ENCODE data around the gene LTBR.

LTBR gene

DNA sequence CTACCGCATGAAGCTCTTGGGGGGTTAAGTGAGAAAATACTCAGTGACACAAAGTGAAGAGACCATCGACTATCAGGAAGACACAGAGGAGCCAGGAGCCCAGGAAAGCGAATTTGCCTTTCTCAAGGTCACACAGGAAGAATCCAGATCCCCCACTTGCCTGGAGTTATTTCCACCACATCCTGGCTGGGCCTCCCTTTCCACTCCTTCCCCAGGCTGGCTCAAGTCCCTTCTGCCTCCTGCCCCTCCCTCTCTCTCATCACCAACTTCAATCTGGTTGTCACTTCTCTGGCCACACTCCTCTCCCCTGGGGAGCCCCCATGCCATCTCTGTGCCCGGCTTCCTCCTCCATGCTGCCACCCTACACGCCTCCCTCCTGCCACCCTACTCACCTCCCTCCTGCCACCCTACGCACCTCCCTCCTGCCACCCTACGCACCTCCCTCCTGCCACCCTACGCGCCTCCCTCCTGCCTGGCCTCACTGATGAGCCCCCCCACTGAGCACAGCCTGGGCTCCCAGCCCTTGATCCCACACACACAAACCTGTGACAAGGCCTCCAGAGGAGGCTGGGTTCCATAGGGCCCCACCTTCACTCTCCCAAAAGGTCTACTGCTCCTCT is 14.9 kb upstream of the LTBR start:
- no peak for DNase-seq

DNA sequence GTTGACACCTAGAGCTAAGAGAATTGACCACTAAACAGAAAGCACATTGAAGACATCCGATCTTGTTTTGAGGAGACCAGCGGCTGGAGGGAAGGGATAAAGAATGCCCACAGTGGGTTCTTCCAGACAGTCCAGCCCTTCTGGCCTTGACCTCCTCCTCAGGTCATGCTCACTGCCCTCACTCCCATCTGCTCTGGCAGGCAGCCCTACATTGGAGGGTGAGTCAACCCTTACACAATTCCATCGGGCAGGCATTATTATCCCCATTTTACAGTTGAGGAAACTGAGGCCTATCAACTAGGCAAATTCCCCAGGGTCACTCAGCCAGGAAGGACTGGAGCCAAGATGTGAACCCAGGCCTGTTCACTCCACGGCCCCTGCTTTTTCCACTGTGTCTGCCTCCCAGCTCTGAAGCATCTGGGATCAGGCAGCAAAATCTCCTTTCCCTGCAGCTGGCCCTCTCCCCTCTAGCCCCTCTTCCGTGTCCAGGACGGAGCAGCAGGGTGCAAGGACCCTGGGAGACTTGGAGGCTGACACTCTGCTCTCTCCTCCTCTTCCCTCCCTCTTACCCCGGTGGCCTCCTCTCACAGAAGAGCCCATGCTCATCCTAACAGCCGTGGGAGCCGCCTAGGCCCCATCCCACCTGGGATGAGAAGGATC is 13.9 kb upstream of the LTBR start:
- DNase-seq, result no peak

DNA sequence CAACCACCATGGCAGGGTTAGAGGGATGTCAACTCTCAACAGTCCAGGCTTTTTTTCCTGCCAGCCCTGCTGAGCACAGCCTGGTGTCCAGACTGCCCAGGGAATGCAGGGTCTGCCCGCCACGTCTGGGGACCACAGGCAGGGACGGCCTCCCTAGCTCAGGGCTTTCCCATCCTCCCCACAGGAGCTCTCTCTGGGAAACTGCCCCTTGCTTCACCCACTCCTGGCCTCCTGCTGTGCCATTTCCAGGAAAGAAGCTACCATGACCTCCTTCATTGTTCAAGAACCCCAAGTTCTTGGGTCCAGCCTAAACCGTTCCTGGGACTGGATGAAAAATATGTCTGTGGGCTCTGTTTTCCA is 13.4 kb upstream of the LTBR start:
- no peak for DNase-seq

DNA sequence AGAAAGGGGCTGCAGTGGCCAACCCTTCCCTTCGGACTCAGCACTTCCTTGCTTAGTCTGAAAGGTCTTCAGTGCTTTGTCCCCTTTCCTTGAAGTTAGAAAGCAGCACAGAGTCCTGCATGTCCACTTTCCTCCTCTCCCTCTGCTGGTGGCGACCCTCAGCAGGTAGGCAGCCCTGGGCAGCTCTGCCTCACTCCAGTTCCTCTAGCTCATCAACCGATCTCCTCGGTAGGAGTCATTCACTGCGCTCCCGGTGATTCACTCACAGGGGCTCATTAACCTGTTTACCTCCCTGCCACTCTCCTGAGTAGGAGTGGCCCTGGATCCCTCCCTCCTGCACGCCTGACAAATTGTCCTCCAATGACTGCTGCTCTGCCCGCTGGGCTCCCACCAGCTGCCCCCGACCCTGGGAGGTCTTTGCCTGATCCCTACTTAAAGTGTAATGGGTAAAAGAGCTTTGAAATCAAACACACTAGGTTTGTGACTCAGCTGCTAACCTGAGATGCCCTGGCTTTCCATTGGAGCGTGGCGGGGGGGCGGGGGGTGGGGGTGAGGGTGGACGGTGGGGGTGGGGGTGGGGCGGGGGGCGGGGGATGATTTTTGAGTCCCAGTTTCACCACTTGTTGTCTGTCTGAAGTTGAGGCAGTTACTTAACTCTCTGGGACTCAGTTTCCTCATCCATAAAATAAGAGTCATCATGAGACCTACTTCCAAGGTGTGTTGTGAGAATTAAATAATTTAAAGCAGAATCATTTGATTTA is 12.8 kb upstream of the LTBR start:
- DNase-seq, result no peak

DNA sequence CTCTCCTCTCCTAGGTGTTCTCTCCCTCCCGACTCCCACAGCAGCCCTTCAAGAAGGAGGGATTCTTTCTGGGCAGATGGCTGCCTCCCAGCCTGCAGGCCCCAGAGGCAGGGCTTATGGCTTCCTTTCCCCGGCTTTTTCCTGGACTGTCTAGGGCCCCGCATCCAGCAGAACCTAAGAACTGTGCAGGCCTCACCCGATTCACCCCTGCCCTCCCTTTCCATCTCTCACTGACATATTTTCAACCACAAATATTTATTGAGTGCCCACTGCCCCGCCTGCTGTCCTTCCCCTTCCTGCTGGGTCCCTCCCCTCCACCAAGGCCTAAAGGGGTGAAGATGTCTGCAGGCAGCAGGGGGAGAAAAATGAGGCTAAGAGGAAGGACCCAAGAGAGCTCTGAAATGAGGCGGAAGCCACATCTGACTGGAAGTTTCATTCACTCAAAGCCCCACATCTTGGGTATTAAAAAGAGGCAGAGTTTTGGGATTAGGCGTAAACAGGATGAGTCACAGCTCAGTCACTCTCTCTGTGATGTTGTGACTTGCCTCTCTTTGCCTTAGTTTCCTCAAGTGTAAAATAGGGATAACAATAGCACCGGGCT is 11.5 kb upstream of the LTBR start:
- no peak for DNase-seq

DNA sequence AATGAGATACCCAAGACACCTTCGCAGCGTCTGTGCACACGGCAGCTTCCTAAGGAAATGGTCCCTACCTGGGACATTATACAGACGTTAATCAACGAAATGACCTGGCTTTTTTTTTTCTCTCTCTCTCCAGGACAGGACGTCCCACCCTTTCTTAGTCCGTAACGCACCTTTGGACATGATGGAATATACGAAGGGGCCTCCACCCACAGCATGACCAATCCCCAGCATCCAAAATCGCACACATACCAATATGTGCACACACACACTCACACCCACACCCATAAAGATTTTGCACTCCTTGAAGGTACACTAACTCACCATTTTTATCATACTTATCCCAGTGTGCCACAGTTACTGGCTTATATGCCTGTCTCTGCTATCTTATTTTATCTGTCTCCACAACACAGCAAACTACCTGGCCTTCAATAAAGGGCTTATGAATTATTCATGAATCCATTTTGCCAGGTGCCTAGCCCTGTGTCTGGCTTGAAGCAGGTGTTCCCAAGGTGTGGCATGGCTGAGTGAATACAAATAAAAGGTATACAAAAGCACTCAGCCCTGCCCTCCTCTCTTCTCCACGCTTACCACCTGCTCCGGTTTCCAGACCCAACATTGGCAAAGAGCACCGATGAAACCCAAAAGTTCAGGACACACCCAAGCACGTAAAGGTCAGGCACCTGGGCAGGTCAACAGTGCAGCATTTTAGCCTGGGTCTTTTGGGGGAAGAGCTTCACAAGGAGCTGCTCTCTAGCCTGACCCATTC is 10.8 kb upstream of the LTBR start:
- DNase-seq, result no peak

DNA sequence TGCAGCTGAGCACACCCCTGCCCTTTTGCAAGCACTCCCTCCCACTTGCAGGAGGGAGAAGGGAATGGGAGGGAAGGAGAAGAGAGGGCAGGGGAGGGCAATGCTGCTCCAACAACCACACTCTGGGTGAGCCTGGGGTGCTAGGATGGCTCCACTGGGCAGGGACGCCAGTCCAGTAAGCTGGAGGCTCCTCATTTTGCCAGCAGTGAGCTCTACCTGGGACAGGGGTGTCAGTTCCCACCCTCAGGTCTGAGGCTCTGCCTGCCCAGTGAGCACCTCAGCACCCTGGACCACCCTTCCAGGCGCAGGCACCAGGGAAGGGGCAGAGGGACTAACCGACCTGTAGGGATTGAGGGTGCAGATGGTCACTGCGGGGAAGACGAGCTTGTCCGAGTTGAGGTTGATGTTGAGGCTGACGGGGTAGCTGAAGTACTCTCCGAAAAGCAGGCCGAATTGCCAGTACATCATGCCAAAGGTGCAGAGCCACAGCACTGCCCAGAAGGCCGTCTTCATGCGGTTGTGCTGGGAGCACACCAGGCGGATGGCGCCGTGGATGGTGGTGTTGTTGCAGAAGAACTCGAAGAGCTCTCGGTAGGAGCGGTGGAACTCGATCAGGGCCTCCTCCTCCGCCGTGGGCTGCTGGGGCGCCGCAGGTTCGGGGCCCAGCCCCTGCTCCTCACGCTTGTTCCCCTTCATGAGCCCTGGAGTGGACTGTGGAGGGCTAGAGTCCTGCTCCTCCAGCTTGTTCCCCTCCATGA is 9.8 kb upstream of the LTBR start:
- DNase-seq, result no peak

DNA sequence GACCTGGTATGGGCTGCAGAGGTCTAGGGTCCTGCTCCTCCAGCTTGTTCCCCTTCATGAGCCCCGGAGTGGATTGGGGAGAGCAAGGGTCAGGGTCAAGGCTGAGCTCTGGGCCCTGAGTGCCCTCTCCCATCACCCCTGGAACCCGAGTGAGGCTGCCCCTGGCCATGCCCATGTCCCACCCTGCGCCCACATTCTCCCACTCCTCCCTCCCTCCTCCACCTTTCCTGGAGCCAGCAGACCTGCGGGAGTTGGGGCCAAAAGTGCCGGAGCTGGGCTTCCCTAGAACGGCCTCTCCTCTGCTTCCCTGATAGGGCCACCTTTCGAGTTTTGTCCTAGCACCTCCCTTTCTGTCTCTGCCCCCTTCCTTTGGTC is 9.2 kb upstream of the LTBR start:
- DNase-seq, result no peak

DNA sequence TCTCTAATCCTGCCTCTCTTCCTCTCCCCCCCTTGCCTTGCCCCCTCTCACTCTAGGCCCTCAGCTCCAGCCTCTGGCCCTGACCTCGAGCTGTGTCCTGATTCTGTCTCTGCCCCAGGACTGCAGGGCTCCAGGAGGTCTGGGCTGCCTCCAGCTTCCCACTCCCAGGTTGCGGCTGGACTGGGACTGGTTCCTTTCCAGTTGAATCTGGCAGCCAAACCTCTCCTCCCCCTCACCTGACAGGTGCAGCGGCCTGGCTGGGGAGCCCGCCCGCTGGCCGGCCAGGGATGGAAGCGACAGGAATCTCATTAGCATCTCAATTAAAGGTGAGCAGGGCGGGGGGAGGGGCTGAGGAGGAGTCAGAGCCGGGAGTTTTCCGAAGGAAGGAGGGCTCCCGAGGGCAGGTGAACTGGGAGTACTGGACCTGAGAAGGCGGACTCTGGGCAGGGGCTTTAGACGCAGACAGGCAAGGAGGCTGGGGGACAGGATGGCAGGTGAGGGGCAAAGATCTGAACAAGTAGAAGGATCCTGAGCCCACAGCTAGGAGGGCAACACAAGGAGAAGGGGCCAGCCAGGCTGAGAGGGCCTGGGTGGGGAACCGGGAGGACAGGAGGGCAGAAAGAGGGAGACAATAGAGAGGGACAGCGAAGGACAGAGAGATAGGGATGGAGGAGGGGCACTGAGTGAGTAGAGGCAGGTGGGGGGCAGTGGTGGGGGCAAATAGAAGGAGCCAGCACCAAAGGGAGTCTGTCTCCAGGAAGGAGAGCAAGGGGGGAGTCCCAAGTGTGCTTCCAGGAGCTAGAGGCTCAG is 8.5 kb upstream of the LTBR start, which contains the start of gene SCNN1A:
SCNN1A (minus strand) TSS at position 295 of the 810 bp plus-strand sequence. CDS start 780 bp downstream, outside the sequence.
- no peak for DNase-seq

DNA sequence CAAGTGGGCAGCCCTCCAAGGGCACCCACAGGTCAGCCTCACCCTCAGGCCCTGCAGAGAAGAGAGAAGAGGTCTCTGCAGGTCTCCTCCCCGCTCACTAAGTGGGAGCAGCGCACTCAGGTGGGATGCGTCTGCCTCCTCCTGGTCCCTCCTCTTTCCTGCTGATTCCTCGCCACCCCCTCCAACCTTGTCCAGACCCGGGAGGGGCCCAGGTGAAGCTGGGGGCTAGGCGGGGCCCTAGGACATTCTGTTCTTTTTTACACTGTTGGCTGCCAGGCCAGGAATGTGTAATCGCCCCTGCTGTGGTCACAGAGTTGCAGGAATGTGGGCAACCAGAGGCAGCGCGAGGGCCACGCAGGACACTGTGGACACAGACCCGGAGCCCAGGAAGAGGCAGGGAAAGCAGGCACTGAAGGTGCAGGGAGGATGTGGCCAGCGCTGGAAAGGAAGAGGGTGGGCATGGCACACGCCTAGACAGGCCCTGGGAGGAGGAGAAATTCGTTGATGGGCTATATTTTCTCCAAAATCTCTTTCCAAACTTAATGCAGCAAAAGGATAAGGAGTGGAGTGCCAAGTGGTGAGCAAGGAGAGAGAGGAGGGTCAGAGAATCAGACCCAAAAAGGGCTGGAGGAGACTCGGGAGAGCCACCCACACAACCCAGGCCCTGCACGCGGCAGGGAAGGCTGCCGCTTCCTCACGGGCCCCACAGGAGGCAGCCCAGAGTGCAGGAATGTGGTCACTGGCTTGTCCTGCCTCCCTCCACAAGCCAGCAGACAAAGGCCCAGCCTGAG is 7.7 kb upstream of the LTBR start:
- no peak for DNase-seq

DNA sequence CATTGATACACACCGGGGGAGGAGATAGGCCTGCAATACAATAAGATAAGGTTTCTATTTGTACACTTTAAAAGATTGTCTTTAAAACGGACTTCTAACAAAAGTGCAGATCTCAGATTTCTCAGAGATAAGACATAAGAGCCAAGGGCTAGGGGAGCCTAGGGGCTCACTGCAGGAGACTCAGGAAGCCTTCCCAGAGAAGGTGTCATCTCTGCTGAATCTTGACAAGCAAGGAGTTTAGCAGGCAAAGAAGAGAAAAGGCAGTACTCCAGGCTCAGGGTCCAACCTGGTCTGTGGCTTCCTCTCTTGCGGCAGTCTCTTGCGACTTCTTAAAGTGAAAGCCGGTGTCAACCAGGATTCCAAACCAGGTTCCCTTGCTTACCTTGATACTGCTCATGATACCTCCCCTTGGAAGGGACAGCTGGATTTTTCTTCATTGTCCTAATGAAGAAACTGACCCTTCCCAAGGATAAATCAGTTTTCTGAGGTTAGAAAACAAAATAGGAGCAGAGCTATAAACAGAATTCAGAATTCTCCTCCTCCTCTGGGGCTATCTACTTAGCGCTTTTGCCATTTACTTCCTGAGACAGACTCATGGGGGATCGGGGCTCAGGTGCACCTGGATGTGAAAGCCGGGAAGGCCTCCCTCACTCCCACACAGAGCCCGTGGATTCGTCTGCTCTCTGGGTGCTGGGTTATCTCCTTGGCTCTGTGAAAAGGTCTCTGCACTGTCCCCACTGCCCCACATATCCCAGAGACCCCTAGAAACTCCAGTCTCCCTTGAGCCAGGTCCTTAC is 6.9 kb upstream of the LTBR start:
- DNase-seq, result no peak

DNA sequence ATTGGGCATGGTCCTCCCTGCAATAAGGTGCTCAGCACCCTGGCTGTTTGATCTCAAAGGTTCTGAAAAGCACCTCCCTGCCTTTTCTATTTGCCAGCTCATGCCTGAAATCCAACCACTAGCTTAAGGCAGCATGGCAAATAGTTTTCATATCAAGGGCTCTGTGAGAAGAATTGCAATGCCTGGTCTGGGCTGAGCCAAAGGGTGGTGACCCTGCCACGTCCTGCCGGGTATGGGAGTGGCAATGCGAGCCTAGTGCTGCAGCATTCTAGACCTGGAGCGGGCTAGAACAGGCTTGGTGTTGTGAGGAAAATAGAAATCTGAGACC is 6.3 kb upstream of the LTBR start:
- no peak for DNase-seq

DNA sequence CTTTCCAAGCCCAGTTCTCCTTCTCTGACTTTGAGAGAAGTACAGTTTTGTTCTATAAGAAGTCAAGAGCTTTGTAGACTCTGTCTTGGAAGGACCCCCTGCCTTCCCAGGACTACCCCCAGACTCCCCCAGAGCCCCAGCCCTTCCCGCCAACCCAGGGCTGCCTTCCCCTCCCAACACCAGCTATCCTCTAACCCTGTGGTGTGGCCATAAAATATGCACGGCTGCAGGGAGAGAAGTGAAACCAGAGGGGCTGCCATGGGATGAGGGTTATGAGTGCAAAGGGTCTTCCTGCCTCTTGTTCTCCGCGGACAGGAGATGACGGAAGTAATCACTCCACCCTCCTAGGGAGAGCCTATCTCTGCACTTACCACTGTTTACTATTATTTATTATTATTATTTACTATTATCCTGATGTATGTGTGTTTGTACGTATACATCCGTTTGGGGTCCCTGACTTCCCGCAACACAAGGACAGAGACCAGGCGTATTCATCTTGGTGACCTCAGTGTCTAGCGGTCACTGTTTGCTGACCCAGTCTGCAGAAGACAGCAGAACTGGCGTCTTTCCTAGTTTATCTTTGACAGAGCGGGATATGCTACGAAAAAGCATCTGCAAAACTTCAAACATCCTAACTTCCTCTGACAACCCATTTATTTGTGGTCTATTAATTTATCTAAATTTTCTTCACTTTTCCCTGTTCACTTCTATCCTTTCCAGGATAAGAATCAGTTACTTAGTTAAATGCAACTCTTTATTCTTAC is 5.1 kb upstream of the LTBR start:
- DNase-seq, result no peak

DNA sequence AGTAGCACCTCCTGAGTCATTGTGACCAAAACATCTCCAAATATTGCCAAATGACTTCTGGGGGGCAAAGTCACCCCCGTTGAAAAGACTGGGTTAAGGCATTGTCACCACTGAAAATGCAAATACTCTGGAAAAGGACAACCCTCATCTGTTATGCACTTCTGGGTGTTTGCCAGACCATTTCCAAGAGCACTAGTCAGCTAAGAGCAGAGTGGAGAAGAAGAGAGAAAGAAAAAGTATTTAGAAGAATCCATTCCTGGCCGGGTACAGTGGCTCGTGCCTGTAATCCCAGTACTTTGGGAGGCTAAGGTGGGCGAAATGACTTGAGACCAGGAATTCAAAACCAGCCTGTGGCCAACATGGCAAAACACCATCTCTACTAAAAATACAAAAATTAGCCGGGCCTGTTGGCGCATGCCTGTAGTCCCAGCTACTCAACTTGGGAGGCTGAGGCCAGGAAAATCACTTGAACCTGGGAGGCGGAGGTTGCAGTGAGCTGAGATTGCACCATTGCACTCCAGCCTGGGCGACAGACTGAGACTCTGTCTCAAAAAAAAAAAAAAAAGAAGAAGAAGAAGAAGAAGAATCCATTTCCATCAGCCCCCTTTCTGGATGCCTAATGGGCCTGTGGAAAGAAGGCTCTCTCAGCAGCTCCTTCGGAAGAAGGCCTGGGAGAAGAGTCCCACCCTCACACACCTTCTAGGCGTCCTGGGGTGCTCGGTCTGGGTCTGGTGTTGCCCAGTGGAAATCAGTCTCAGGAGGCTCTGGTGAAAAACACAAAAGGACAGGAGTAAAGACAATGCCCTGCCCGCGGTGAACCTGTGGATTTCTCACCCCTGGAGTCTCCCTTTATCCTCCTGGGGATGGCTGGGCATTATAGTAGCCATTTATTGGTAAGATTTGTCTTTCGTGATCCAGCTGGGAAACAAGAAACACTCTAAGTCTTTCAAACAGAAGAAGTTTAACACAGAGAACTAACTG is 3.5 kb upstream of the LTBR start:
- DNase-seq, result no peak

DNA sequence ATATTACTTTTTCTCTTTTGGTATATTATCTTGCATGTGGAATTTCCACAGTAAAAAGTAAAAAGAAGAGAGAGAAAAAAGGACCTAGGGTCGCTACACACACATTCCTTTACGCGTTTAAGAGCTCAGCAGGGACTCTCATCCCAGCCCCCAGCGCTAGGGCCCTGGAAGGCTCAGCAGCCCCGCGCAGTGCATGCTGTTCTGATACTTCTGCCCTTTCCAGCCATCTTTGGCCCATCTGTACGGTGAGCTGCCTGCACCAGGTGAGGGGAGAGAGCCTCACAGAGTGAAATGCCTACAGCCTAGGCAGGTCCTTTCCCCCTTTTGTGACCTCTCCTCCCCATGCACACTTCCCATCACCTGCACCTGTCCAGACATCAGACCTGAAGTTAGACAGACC is 1.6 kb upstream of the LTBR start:
- no peak for DNase-seq

DNA sequence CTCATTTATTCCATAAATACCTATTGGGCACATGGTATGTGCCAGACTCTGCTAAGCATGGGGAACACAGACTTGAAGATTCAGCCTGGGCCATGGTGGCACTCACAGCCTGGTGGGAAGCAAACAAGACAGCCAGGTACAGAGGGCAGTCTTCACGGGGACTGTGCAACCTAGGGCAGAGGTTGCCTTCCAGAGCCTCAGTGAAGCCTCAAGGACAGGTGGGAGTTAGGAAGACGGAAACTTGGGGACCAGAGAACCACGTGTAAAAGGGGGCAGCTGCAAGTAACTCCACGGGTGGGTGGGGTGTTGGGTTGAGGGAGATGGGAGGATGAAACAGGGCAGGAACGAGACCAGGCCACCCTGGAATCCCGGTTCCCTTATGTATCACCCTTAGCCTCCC is 980 bp upstream of the LTBR start:
- DNase-seq, result no peak

Measured in T-helper 9 cell (primary cell).